Inflammatory macrophage treated with lipopolysaccharide for 4 hours (primary cell): Measurements from ENCODE around the gene NLGN2.

Experiments
- DNase-seq: peaks from one replicate; pipeline ENCODE4 v3.0.0-alpha.2; 2020

NLGN2 gene

DNA sequence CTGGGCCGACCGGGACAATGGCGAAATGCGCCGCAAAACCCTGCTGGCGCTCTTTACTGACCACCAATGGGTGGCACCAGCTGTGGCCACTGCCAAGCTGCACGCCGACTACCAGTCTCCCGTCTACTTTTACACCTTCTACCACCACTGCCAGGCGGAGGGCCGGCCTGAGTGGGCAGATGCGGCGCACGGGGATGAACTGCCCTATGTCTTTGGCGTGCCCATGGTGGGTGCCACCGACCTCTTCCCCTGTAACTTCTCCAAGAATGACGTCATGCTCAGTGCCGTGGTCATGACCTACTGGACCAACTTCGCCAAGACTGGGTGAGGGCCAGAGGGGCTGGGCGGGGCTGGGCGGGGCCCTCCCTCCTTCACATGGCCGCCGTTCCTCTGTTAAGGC, 8.1 kb downstream of the NLGN2 start:
- DNase-seq: no peak

DNA sequence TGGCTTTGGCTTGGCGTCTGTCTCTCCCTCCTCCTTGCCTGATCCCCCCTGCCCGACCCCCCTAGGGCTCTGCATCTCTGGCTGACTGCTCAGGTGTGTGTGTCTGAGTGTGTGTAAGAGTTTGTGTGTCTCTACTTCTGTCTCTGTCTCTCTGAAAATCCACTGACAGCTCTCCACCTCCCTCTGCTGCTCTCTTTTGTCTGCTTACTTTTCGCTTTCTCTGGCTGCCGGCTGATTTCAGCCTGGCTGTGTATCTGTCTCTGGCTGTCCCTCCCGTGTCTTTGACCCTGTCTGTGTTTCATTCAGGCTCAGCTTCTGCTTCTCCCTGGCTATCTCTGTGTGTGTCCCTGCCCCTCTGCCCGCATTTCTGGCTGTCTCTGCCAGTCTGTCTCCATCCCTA, 8.7 kb downstream of the NLGN2 start:
- no peak for DNase-seq

DNA sequence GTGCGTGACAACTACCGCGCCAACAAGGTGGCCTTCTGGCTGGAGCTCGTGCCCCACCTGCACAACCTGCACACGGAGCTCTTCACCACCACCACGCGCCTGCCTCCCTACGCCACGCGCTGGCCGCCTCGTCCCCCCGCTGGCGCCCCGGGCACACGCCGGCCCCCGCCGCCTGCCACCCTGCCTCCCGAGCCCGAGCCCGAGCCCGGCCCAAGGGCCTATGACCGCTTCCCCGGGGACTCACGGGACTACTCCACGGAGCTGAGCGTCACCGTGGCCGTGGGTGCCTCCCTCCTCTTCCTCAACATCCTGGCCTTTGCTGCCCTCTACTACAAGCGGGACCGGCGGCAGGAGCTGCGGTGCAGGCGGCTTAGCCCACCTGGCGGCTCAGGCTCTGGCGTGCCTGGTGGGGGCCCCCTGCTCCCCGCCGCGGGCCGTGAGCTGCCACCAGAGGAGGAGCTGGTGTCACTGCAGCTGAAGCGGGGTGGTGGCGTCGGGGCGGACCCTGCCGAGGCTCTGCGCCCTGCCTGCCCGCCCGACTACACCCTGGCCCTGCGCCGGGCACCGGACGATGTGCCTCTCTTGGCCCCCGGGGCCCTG, 9.5 kb downstream of the NLGN2 start:
- DNase-seq: no peak

DNA sequence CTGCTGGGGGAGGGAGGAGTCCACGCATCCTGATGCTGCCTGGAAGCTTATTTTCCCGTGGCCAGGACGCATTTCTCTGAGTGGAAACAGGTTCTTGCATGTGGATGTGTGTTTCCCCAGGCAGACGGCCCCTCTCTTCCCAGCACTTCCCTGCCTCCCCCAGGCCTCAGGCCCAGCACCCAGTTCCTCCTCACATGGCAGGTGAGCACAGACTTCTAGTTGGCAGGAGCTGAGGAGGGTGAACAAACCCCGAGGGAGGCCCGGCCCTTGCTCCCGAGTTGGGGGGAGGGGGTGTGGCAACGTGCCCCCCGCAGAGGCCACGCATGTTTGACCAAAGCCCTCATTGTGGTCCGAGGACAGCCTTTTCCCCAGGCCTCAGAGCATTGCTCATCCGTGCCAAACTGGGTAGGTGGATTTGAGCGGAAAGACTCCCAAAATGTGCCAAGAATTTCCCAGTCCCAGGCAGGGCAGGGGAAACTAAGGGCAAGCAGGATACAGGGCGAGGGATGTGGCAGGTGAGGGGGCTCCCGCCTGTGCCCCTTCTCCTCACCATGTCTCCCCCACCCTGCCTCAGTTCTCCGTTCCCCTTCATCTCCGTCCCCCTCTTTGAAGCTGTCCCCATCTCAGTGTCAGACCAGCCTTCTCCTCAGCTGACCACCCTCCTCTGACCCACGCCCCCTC, 11.0 kb downstream of the NLGN2 start:
- no peak for DNase-seq

DNA sequence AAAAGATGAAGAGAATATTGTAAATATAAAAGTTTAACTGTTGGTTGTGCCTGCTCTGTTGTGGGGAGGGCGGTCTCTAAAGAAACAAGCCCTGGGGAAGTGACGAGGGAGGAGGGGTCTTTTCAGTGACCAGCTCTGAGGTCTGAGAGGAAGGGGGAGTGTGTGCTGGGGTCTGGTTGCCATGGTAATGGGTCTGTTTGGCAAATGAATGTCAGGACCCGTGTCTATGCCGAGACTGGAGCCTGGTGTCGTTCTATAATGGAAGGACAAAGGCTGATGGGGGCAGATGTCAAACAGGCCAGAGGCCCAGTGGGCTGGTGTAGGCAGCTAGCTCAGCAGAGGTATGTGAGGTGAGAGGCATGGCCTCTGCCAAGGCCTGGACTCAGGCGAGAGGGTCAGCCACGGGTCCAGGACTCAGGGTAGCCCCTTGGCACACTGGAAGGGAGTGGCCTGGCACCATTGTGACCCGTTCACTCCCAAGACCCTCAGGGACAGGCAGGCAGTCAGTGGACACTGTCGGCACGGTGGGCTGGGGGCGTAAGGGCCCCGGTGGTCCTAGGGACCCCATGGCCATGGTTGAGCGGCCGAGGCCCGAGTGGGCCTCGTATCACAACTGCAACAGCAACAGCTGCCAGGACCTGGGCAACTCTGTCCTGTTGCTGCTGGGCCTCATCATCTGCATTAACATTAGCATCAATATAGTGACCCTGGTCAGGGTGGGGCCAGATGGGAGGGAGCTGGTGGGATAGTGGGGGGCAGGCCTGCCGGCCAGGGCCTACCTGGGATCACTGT, 12.4 kb downstream of the NLGN2 start, which contains the start of gene SPEM1:
TSS of gene SPEM1 (plus strand) at position 506 of the 792 bp plus-strand sequence. CDS start at position 567, 61 bp downstream.
- DNase-seq: no peak

DNA sequence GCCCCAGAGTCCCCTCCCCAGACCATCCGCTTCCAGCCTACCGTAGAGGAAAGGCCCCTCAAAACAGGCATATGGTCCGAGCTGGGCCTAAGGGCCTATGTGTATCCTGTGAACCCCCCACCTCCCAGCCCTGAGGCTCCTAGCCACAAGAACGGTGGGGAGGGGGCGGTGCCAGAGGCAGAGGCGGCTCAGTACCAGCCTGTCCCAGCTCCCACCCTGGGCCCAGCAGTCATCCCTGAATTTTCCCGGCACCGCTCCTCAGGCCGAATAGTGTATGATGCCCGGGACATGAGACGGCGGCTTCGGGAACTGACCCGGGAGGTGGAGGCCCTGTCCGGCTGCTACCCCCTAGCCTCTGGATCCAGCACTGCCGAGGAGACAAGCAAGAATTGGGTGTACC, 13.5 kb downstream of the NLGN2 start:
- DNase-seq: no peak

DNA sequence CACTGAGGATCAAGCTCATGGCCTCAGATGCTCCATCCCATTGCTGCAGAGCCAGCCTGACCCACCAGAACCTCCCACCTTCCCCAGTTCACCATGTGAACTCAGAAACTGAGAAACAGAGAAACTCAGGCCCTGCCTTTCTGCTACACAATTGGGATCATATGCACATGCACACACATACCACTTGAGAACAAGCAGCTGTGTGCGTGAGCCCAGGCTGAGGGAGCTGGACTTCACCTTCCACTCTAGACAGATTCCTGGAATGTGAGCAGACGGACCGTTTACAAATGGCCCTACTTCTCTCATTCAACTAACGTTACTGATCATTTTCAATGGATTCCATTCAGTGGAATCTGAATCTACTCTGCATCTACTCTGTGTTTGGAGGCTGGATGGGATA, 16.0 kb downstream of the NLGN2 start:
- DNase-seq: no peak

DNA sequence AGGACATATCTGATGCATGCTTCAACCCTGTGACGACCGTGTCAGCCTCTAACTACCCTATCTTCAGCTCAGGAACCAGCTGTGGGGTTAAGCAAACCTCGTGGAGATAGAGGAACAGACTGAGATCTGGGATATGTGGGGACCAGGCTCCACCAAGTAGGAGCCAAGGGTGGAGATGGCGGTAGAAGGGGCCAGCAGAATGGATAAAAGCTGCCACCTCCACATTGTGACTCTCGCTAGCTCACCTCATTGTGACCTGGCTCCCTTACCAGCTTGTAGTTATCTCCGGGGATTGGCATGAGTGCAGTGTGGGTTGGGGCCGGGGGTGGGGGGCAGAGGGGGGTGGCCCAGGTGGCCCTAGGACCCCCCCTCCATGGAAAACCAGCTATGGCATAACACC, 17.7 kb downstream of the NLGN2 start, which contains the start of gene SPEM2:
TSS of gene SPEM2 (plus strand) at position 301 of the 400 bp plus-strand sequence. CDS start at position 374, 73 bp downstream.
- DNase-seq: no peak

DNA sequence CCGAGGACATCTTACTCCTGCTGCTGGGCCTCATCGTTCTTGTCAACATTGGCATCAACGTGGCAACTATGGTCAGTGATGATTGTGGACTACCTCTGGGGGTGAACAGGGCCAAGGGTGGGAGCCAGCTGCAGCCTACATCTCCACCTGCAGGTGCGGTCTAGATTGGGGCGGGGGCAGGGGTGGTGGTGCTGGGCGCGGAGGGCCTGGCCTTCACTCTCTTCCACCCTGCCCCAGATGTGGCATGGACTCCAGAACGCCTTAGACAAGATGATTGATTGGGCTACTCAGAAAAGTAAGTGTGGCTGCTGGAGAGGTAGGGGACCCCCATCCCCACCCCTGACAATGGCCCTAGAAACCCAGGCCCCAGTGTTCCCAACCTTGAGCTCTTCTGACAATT, 18.1 kb downstream of the NLGN2 start:
- no peak for DNase-seq

DNA sequence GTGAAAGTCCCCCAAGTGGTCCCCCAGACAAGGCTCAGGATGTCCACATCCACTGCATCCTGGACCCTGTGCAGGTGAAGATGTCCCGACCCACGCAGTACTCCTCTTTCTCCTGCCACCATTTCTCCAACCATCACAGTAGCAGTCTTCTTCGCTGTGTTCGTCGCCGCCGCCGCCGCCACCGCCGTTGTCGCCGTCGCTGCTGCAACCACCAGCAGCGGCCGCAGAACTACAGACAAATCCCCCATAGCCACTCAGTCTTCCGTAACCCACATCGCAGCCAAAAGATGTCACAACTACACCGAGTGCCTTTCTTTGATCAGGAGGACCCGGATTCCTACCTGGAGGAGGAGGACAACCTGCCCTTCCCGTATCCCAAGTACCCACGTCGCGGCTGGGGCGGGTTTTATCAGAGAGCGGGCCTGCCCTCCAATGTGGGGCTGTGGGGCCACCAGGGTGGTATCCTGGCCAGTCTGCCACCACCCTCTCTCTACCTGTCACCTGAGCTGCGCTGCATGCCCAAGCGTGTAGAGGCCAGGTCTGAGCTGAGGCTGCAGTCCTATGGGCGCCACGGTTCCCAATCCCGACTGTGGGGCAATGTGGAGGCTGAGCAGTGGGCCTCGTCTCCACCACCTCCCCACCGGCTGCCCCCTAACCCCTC, 18.7 kb downstream of the NLGN2 start:
- no peak for DNase-seq

DNA sequence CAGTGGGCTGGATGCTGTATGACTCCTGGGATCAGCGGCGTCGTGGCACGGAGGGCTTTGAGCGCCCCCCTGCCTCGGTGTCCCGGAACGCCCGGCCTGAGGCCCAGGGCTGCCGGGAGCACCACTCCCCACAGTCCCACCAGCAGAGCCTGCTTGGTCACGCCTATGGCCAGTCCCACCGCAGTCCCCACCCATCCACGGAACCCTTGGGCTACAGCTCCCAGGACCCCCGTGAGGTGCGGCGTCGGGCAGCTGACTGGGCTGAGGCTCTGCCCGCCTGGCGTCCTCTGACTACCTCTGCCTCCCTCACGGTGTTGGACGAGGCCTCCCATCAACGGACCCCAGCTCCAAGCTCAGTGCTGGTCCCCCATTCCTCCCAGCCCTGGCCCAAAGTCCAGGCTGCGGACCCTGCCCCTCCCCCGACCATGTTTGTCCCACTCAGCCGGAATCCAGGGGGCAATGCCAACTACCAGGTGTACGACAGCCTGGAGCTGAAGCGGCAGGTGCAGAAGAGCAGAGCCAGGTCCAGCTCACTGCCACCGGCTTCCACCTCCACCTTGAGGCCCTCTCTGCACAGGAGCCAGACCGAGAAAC, 19.3 kb downstream of the NLGN2 start:
- no peak for DNase-seq

DNA sequence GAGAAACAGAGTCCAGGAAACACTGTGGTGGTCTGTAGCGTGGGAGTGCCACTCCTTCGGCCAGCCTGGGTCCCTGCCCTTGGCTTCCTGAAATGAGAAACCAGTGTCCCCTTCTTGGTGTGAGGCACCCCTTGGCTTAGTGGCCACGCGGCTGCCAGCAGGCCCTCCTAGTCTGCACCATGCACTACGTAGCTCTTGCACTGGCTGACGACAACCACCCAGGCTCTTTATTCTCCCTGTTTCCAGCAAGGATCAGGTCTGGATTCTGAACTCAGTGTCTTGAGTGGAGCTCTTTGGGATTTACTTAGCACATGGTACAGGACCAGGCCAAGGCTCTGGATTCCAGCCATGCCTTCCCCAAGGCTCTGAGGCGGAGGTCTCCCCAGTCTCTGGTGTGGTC, 19.9 kb downstream of the NLGN2 start:
- DNase-seq: no peak

DNA sequence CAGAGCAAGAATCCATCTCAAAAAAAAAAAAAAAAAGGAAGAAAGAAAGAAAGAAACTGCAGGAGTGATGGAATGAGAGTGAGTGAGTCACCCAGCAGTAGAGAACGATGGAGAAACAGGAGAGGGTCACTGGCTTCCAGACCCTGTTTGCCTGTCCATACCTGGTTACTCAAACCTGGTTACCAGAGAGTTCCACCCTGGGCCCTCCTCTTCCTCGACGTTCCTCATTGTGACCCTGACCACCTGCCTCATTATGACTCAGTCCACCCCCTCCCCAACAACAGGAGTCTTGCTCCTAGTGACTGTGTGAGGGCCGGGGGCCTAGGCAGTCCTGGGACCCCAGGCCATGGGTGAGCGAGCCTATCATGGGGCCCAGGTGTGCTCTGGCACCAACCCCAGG, 20.9 kb downstream of the NLGN2 start, which contains the start of gene SPEM3:
TSS of gene SPEM3 (plus strand) at position 301 of the 400 bp plus-strand sequence. CDS start at position 347, 46 bp downstream.
- no peak for DNase-seq

DNA sequence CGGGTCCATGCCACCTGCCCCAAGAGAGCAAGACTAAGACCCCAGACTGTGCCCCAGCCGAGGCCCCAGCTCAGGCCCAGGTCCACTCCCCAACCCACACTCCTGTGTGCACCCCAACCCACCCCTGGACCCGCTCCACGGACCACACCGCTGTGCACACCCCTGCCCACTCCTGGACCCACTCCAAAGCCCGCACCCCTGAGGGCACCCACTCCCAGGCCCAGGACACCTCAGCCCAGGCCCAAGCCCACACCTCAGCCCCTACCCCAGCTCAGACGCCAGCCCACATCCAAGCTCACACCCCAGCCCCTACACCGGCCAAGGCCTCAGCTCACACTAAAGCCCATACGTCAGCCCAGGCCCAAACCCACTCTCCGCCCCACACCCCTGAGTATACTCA, 22.1 kb downstream of the NLGN2 start:
- DNase-seq: no peak

DNA sequence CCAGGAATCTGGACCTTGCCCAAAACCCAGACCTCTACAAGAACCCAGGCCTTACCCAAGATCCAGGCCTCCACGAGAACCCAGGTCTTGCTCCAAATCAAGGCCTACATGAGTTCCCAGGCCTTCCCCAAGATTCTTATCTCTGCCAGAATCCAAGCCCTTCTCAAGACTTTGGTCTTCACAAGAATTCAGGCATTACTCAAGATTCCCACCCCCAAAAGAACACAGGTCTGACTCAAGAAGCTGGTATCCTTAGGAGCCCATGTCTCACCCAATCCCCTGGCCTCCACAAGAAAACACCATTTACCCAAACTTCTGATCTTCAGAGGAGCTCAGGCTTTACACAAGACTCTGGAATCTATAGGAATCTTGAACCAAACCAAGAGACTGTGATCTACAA, 23.6 kb downstream of the NLGN2 start:
- no peak for DNase-seq

DNA sequence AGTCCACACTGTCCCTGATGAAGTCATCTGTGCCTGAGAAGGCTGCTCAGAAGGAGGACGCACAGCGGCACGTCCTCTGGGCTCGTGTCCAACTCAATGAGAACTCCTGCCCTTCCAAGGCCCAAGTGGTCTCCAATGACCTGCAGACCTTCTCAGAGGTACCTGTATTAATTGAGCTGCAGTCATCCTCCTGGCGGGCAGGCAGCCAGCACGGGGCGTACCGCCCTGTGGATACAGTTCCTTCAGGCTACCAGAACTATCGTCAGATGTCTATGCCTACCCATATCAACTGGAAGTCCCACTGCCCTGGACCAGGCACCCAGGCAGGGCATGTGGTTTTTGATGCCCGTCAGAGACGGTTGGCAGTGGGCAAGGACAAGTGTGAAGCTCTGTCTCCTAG, 24.7 kb downstream of the NLGN2 start:
- DNase-seq: no peak

DNA sequence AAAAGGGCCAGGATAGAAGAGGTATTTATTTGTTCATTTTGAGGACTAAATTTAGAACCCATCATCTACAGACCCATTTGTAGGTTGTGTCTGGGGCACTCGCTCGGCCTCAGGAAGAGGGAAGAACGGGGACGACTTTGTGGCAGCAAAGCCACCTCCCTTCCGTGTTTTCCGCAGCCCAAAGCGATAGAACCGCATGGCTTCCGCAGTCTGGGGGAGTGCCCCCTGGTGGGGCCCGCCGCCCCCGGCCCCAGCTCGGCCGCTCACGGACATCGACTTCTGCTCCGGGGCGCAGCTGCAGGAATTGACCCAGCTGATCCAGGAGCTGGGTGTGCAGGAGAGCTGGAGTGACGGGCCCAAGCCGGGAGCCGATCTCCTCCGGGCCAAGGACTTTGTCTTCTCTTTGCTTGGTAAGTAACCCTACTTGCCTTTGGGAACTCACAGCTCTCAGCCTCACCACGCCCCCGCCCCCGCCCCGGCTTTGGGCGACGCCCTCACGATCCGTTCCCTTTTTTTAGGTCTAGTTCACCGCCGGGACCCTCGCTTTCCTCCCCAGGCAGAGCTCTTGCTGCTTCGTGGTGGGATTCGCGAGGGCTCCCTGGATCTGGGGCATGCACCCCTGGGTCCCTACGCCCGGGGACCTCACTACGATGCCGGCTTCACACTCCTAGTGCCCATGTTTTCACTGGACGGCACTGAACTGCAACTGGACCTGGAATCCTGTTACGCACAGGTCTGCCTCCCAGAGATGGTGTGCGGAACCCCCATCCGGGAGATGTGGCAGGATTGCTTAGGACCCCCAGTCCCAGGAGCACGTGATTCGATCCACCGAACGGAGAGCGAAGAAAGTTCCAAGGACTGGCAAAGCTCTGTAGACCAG, 28.3 kb downstream of the NLGN2 start:
- peak; percentile 71 for DNase-seq

DNA sequence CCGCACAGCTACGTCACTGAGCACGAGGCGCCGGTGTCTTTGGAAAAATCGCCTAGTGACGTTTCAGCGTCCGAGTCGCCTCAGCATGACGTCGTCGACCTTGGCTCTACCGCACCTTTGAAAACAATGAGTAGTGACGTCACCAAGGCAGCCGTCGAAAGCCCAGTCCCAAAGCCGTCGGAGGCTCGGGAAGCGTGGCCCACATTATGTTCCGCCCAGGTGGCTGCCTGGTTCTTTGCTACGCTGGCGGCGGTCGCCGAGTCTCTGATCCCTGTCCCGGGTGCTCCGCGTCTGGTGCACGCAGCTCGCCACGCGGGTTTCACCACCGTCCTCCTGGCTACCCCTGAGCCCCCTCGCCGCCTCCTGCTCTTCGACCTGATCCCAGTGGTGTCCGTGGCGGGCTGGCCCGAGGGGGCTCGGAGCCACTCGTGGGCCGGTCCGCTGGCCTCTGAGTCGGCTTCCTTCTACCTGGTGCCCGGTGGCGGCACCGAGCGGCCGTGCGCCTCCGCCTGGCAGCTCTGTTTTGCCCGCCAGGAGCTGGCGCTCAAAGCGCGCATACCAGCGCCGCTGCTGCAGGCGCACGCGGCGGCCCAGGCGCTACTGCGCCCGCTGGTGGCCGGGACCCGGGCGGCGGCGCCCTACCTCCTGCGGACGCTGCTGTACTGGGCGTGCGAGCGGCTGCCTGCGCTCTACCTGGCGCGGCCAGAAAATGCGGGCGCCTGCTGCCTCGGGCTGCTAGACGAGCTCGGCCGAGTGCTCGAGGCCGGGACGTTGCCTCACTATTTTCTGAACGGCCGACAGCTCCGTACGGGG, 29.1 kb downstream of the NLGN2 start:
- peak; percentile 82 for DNase-seq

DNA sequence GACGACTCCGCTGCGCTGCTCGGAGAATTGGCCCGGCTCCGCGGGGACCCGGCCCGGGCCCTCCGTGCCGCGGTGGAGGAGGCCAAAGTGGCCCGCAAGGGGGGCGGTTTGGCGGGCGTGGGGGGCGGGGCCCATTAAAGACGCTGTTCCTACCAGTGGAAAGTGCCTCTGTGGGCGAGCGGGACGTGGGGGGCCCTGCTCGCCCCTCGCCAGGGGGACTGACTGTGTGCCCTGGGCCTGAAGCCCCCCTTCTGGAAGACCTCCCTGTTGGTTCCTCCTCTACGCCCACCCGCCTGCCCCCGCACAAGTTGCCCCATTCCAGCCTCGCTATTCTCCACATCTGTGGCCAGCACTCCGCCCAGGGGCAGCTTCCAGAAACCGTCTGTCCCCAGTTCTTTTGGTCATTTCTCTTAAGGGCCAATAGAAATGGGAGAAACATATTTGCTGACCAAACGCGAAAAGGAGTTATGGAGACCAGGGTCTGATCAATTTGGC, 29.8 kb downstream of the NLGN2 start:
- DNase-seq: no peak

DNA sequence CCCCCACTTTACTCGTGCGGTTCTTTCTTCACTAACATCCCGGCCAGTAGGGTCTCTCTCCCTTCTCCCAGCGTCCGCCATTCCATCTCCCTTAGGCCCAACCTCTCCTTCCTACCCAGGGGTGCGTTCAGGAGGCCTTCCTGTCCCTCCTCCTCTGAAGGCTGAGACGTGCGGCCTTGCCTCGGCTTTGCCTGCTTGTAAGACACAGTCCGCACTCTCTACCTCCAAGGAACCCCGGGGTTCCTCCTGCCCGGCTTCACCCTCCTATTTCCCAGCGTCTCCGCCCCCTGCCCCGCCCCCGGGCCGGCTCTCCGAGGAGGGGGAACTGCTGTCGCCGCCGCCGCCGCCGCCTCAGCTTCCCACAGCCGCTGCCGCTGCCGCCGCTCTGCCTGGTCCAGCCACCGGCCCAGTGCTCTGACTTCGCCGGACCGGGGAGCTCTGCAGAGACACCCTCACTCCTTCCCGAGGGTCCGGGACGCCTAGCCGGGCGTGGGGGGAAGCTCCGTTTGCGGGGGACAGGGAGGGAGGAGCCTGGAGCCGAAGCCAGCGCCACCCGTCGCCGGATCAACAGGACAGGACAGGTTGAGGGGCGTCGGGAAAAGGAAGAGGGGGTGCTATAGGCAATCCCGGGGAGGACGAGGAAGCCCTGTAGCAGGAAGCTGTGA, 30.4 kb downstream of the NLGN2 start:
- peak; percentile 56 for DNase-seq
